Calu3 (cell line): Measurements from ENCODE around the gene ZNF541. TPM values are rescaled to one million over a fixed set of nuclear protein-coding genes. Genes with fewer than 3 reads are reported as not detected.
"Not testable (repeated sequence)": the region's sequence is repeated elsewhere in the genome, so short reads cannot be mapped to it uniquely, and the experiment has no call there.

Experiments used
- BruUV-seq: library from RNA; stranded (reverse); fragments of 400-500 nt; replicated peaks from 2 replicates; lab custom pipeline; 2021; lab: Mats Ljungman, UMichigan
- CTCF ChIA-PET: fragments of 300-600 bp; sonication (Branson Sonifier 250); formaldehyde crosslinking; loops from one replicate; lab custom pipeline; 2022; ENCODE audit warnings: antibody characterized with exemption; lab: Charles Lee
- DNase-seq: peaks from one replicate; pipeline ENCODE4 v3.0.0; 2022
- H3K27ac Mint-ChIP-seq: one replicate; pipeline ENCODE4 v1.8.0; 2022; ENCODE audit warnings: mixed read lengths; ENCODE audit not compliant: unreplicated experiment
- H3K27me3 Mint-ChIP-seq: one replicate; pipeline ENCODE4 v1.8.0; 2022; ENCODE audit warnings: mixed read lengths; ENCODE audit not compliant: unreplicated experiment
- H3K36me3 Mint-ChIP-seq: one replicate; pipeline ENCODE4 v1.8.0; 2022; ENCODE audit warnings: mild to moderate bottlenecking, moderate library complexity, mixed read lengths; ENCODE audit not compliant: insufficient read depth, unreplicated experiment
- H3K4me1 Mint-ChIP-seq: one replicate; pipeline ENCODE4 v1.8.0; 2022; ENCODE audit warnings: mild to moderate bottlenecking, low read depth, mixed read lengths; ENCODE audit not compliant: unreplicated experiment
- H3K4me3 Mint-ChIP-seq: one replicate; pipeline ENCODE4 v1.8.0; 2022; ENCODE audit warnings: mild to moderate bottlenecking, low read depth, moderate library complexity, mixed read lengths; ENCODE audit not compliant: unreplicated experiment
- H3K9me3 Mint-ChIP-seq: one replicate; pipeline ENCODE4 v1.8.0; 2022; ENCODE audit warnings: low read depth, mixed read lengths; ENCODE audit not compliant: unreplicated experiment
- CTCF ChIP-seq: fragments of 200-600 bp; IDR thresholded peaks from one replicate; pipeline ENCODE4 v1.8.0; 2022; ENCODE audit warnings: antibody characterized with exemption; ENCODE audit not compliant: unreplicated experiment
- intact Hi-C: fragments of 100-400 bp; cut with micrococcal nuclease; formaldehyde crosslinking; loops from one replicate; pipeline ENCODE4 v1.10.0; 2022; ENCODE audit not compliant: unreplicated experiment
- total RNA-seq: library from RNA; stranded (reverse); gene quantifications from 2 replicates; pipeline ENCODE4 v1.2.3, GENCODE V29; 2022

Gene ZNF541
- total RNA-seq, 1 experiment from 2014 or later, result not detected

DNA sequence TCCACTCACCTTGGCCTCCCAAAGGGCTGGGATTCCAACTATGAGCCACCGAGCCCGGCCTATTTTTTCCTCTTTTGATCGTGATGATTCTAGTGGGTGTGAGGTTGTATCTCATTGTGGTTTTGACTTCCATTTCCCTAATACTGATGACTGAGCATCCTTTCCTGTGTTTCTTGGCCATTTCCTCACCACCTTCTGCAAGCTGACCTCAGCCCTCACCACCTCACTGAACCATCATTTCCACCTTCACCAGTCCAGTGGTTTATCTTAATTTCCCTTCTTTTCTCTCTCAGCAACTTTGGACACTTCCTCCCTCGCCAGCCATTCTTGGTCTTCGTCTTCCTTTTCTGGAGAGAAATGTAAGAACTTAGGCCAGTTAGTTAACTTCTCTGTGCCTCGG lies 23.0 kb upstream of the ZNF541 start:
- Mint-ChIP-seq H3K27me3 (no peaks in the 10 kb centered on the region), H3K4me3 (no peak overlapping the region), H3K36me3 (peaks cover 27% of the 10 kb centered on the region), H3K9me3 (no peaks in the 10 kb centered on the region), H3K4me1 (peaks cover 17% of the 10 kb centered on the region), H3K27ac (no peak overlapping the region)
- DNase-seq, result no peak
- TF ChIP-seq CTCF, result no peak
- intact Hi-C loops, result no loop called here
- CTCF ChIA-PET, result interaction anchor here (0.5 kb wide), 1 partner anchor 37 kb away, joined by 7 read pairs; no protein-coding TSS in a partner anchor
- BruUV-seq, result no TSS peak

- BruUV-seq, result no TSS peak
- CTCF ChIA-PET, result interaction anchor here (0.7 kb wide), 1 partner anchor 40 kb away, joined by 6 read pairs; no protein-coding TSS in a partner anchor
- DNase-seq, result no peak
- Mint-ChIP-seq H3K36me3 (peaks cover 8% of the 10 kb centered on the region), H3K4me3 (no peak overlapping the region), H3K4me1 (peaks cover 5% of the 10 kb centered on the region), H3K9me3 (no peaks in the 10 kb centered on the region), H3K27me3 (no peaks in the 10 kb centered on the region), H3K27ac (no peak overlapping the region)
- intact Hi-C loops, result no loop called here
- TF ChIP-seq CTCF, result no peak
These were observed 20.9 kb upstream of the ZNF541 start for GRCh38 chr19:47593860-47594259.

GRCh38 chr19:47589824-47590223 lies 16.9 kb upstream of the ZNF541 start:
- Mint-ChIP-seq H3K36me3 (no peaks in the 10 kb centered on the region), H3K27ac (no peak overlapping the region), H3K4me1 (no peaks in the 10 kb centered on the region), H3K9me3 (peaks cover 6% of the 10 kb centered on the region), H3K27me3 (no peaks in the 10 kb centered on the region), H3K4me3 (no peak overlapping the region)
- DNase-seq, result no peak
- CTCF ChIA-PET, result no interaction called here
- intact Hi-C loops, result no loop called here
- TF ChIP-seq CTCF, result no peak
- no TSS peak for BruUV-seq

DNA sequence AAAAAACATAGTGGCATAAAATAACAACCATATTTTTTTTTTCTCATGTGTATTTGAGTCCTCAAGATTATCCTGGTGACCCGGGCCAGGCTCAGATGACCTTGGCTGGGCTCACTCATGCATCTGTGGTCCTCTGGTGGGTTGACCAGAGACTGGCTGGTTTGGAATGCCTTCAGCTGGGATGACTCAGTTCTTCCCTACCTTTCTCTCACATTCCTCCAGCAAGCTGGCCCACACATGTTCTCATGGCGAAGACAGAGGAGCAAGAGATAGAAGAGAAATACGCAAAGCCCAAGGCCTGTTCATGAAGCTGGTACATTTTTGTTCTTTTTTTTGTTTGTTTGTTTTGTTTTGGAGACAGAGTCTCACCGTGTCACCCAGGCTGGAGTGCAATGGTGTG lies 14.3 kb upstream of the ZNF541 start:
- no TSS peak for BruUV-seq
- DNase-seq, result no peak
- CTCF ChIA-PET, result no interaction called here
- intact Hi-C loops, result no loop called here
- Mint-ChIP-seq H3K36me3 (peaks cover 5% of the 10 kb centered on the region), H3K27ac (no peak overlapping the region), H3K4me3 (no peak overlapping the region), H3K9me3 (peaks cover 6% of the 10 kb centered on the region), H3K27me3 (no peaks in the 10 kb centered on the region), H3K4me1 (peaks cover 14% of the 10 kb centered on the region)
- no peak for TF ChIP-seq CTCF

- BruUV-seq, result not testable (repeated sequence)
These were observed 10.2 kb upstream of the ZNF541 start for GRCh38 chr19:47583161-47583560.

More at GRCh38 chr19:47583161-47583560, 10.2 kb upstream of the ZNF541 start:
- H3K27ac Mint-ChIP-seq, result peak overlapping the region; percentile 52
- CTCF ChIA-PET, result interaction anchor here (0.6 to 1.0 kb wide), 3 partner anchors 16 to 61 kb away, joined by 3 read pairs; no protein-coding TSS in a partner anchor
- peaks cover 10% of the 10 kb centered on the region for H3K36me3 Mint-ChIP-seq
- H3K9me3 Mint-ChIP-seq, H3K27me3 Mint-ChIP-seq, DNase-seq, intact Hi-C loops: not testable (repeated sequence)
- H3K4me1 Mint-ChIP-seq, result peaks cover 27% of the 10 kb centered on the region
- peak overlapping the region; percentile 11 for H3K4me3 Mint-ChIP-seq
